ENCODE results near the gene CLPSL1.

DNA sequence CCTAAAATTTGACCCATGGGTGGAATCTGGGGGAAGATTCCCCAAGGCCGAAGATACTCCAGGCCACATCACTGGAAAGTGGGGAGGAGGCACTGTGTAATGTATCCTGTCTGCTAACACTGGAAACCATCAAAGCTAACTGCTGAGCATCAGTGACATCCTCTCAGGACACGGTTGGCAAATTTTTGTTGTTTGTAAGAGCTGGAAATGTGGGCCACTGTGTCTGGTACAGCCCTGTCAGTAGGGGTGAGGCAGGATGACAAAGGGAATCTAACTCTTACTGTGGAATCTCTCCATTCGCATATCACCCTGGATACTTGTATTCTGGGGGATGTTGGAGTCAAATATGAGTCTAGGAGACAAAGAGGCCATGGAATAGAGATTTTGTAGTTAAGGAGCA lies 21.4 kb upstream of the CLPSL1 start:
- TF ChIP-seq, protein P1, sequence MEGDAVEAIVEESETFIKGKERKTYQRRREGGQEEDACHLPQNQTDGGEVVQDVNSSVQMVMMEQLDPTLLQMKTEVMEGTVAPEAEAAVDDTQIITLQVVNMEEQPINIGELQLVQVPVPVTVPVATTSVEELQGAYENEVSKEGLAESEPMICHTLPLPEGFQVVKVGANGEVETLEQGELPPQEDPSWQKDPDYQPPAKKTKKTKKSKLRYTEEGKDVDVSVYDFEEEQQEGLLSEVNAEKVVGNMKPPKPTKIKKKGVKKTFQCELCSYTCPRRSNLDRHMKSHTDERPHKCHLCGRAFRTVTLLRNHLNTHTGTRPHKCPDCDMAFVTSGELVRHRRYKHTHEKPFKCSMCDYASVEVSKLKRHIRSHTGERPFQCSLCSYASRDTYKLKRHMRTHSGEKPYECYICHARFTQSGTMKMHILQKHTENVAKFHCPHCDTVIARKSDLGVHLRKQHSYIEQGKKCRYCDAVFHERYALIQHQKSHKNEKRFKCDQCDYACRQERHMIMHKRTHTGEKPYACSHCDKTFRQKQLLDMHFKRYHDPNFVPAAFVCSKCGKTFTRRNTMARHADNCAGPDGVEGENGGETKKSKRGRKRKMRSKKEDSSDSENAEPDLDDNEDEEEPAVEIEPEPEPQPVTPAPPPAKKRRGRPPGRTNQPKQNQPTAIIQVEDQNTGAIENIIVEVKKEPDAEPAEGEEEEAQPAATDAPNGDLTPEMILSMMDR (conservative IDR thresholded peaks at IDR 0.05 in 1 of 2, IDR thresholded peaks at IDR 0.05 in 1 of 2; ENCODE audit: low read depth in 1 of 2, low read length in 2 of 2) = no peak
- TF ChIP-seq EZH2 (IDR thresholded peaks at IDR 0.05; ENCODE audit: low read length, missing control alignments) = no peak

Measured in fibroblast of lung (primary cell).